Measurements from ENCODE around the gene LDHB.
"Not testable (repeated sequence)": the region's sequence is repeated elsewhere in the genome, so short reads cannot be mapped to it uniquely, and the experiment has no call there.

LDHB gene

DNA sequence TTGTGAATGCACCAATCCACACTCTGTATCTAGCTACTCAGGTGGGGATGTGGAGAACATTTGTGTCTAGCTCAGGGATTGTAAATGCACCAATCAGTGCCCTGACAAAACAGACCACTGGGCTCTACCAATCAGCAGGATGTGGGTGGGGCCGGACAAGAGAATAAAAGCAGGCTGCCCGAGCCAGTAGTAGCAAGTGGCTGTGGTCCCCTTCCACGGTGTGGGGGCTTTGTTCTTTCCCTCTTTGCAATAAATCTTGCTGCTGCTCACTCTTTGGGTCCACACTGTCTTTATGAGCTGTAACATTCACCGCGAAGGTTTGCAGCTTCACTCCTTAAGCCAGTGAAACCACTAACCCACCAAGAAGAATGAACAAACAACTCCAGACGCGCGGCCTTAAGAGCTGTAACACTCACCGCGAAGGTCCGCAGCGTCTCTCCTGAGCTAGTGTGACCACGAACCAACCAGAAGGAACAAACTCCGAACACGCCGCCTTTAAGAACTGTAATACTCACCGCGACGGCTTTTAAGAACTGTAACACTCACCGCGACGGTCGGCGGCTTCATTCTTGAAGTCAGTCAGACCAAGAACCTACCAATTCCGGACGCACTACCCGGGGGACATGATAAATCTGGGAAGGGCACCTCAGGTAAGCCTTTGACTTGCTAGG, 4.6 kb upstream of the LDHB start:
- TF ChIP-seq, protein P1, sequence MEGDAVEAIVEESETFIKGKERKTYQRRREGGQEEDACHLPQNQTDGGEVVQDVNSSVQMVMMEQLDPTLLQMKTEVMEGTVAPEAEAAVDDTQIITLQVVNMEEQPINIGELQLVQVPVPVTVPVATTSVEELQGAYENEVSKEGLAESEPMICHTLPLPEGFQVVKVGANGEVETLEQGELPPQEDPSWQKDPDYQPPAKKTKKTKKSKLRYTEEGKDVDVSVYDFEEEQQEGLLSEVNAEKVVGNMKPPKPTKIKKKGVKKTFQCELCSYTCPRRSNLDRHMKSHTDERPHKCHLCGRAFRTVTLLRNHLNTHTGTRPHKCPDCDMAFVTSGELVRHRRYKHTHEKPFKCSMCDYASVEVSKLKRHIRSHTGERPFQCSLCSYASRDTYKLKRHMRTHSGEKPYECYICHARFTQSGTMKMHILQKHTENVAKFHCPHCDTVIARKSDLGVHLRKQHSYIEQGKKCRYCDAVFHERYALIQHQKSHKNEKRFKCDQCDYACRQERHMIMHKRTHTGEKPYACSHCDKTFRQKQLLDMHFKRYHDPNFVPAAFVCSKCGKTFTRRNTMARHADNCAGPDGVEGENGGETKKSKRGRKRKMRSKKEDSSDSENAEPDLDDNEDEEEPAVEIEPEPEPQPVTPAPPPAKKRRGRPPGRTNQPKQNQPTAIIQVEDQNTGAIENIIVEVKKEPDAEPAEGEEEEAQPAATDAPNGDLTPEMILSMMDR (IDR thresholded peaks at IDR 0.05; ENCODE audit: insufficient read depth, low read depth, low read length, missing control alignments), result no peak
- DNase-seq (ENCODE audit: low read depth), result no peak
- peak overlapping the region; percentile 2 for H3K4me3 ChIP-seq (ENCODE audit: low read length)

DNA sequence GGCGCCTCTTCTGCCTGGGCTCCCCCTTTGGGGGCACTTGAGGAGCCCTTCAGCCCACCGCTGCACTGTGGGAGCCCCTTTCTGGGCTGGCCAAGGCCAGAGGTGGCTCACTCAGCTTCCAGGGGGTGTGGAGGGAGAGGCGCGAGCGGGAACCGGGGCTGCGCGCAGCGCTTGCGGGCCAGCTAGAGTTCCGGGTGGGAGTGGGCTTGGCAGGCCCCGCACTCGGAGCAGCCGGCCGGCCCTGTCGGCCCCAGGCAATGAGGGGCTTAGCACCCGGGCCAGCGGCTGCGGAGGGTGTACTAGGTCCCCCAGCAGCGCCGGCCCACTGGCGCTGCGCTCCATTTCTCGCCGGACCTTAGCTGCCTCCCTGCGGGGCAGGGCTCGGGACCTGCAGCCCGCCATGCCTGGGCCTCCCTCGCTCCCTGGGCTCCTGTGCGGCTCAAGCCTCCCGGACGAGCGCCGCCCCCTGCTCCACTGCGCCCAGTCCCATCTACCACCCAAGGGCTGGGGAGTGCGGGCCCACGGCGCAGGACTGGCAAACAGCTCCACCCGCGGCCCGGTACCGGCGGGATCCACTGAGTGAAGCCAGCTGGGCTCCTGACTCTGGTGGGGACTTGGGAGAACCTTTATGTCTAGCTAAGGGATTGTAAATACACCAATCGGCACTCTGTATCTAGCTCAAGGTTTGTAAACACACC, 3.9 kb upstream of the LDHB start:
- DNase-seq (ENCODE audit: low read depth); H3K4me3 ChIP-seq (ENCODE audit: low read length): not testable (repeated sequence)

DNA sequence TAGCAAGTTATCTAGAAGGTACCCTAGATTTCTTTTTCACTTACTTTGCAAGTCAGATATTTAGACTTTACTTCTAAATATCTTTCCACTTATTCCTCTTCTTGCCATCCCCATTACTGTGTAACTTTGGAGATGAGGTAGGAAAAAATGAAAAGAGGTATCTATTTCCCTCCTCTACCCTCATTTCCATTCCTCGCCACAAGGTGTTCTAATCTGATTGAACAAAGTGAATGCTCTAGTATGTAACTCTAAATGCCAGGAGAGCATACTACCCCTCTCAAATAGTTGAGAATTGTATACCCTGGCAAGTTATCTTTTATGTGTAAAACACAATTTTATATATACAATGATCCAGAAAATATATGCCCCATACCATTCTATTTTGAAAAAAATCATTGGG, 1.7 kb upstream of the LDHB start:
- H3K4me3 ChIP-seq (ENCODE audit: low read length), result no peak overlapping the region
- TF ChIP-seq, protein P1 (IDR thresholded peaks at IDR 0.05; ENCODE audit: insufficient read depth, low read depth, low read length, missing control alignments), result peak; percentile 26
- DNase-seq (ENCODE audit: low read depth), result no peak

DNA sequence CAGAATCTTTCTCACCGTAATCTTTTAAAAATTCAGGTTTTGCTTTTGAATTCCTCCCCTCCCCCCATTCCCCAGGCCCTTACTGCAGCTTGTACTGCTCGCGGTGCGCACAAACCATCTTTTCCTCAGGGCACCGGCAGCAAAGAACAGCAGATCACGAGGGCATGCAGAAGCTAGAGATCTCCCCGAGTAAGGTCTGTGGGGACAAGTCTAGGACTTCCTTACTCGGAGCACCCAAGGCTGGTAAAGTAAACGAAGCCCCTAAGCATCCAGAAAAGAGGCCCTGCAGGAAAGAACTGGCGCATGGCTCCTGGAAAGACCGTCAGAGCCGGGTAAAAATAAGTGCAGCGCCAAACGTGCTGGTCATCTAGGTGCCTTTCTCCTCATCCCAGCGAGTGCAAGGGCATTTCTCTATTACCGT, 727 bp downstream of the LDHB start:
- peak; percentile 41 for DNase-seq (ENCODE audit: low read depth)
- H3K4me3 ChIP-seq (ENCODE audit: low read length), result peak overlapping the region; percentile 80
- TF ChIP-seq, protein P1 (IDR thresholded peaks at IDR 0.05; ENCODE audit: insufficient read depth, low read depth, low read length, missing control alignments), result no peak

DNA sequence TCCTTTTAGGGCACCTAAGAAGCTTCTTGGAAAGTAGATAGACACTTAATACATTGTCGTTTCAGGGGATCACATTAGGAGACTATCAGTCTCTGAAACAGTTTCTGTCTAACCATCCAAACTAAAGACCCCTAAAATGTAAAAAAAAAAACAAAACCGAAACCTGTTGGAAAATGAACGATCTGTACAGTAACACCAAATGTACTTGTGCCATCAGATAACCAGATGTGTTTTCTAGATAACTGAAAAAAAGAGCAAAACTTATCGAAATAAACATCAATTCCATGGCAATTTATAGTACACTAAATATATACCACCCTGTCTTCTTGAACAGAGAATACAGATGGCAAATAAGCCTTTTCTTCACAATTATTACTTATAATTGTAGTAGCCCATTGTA, 2.1 kb downstream of the LDHB start:
- TF ChIP-seq, protein P1 (IDR thresholded peaks at IDR 0.05; ENCODE audit: insufficient read depth, low read depth, low read length, missing control alignments), result no peak
- no peak for DNase-seq (ENCODE audit: low read depth)
- peak overlapping the region; percentile 80 for H3K4me3 ChIP-seq (ENCODE audit: low read length)

DNA sequence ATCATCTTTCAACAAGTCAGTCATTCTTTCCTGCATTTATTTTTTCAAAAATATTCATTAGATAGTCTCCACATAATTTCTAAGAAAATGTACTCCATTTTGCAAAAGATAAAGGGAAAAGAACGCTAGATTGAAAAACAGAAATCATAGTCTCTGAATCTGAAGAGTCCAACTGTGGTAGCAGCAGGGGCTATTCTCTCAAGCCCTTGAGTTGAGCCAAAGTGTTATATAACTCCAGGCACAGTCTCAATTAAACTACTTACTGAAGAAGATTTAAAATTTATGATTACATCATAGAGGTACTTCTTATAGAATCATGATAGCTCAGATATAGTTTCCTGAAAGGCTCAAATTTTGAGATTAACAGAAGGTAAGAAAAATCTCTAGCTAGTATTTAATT, 5.8 kb downstream of the LDHB start:
- no peak overlapping the region for H3K4me3 ChIP-seq (ENCODE audit: low read length)
- TF ChIP-seq, protein P1 (IDR thresholded peaks at IDR 0.05; ENCODE audit: insufficient read depth, low read depth, low read length, missing control alignments), result no peak
- no peak for DNase-seq (ENCODE audit: low read depth)

DNA sequence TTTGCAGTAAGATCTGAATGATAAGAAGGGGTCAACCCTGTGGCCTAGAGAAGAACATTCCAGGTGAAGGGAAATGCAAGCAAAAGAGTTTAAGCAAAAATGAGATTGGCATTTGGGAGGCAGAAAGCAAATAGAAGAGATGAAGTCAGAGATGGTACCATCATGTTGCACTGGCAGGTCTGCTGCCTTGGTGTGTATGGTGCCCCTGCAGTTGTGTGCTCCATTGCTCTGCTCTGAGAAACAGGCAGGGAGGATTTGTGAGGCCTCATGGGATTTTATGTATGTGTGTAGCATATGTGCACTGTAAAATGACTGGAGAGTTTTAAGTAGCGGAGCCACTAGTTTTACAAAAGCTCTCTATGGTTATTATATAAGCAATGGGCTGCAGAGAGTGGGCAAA, 6.6 kb downstream of the LDHB start:
- no peak for DNase-seq (ENCODE audit: low read depth)
- TF ChIP-seq, protein P1 (IDR thresholded peaks at IDR 0.05; ENCODE audit: insufficient read depth, low read depth, low read length, missing control alignments), result no peak
- no peak overlapping the region for H3K4me3 ChIP-seq (ENCODE audit: low read length)

Data from epithelial cell of esophagus (primary cell).